CD14-positive monocyte (primary cell): ENCODE results near the gene ZFP62. TPM values are rescaled to one million over a fixed set of nuclear protein-coding genes. Genes with fewer than 3 reads are reported as not detected.

Experiments
- DNase-seq, 3 donors: peaks; one replicate each; pipeline ENCODE4 v3.0.0-alpha.2; 2011 to 2022
- H2AFZ ChIP-seq: 2 replicates; pipeline ENCODE4 v1.6.0; 2012; ENCODE audit warnings: mild to moderate bottlenecking, low read depth, low read length, inconsistent platforms; ENCODE audit not compliant: insufficient read depth, poor library complexity, severe bottlenecking
- H3K27ac ChIP-seq, 2 donors: 1 replicate in 1 of 2; 2 replicates in 1 of 2; pipeline ENCODE4 v1.5.1; 2012 to 2013; ENCODE audit warnings: low read length in 2 of 2, control low read depth in 1 of 2, inconsistent platforms in 1 of 2, low read depth in 1 of 2, mild to moderate bottlenecking in 1 of 2
- H3K27me3 ChIP-seq, 2 donors: one replicate each; pipeline versions ENCODE4 v1.6.0 to v1.6.1; 2011 to 2013; ENCODE audit warnings: low read length in 2 of 2; ENCODE audit not compliant: control insufficient read depth in 2 of 2, insufficient read depth in 2 of 2
- H3K36me3 ChIP-seq, 2 donors: replicated peaks in 1 of 2; 1 replicate in 1 of 2; 2 replicates in 1 of 2; pipeline versions ENCODE4 v1.5.1 to v1.6.1; 2012 to 2013; ENCODE audit warnings: low read length in 2 of 2, control low read depth in 1 of 2, inconsistent platforms in 1 of 2, mild to moderate bottlenecking in 1 of 2; ENCODE audit not compliant: insufficient read depth in 2 of 2, control insufficient read depth in 1 of 2
- H3K4me1 ChIP-seq, 2 donors: 1 replicate in 1 of 2; 2 replicates in 1 of 2; pipeline versions ENCODE4 v1.5.1 to v1.6.1; 2012 to 2013; ENCODE audit warnings: low read length in 2 of 2, control low read depth in 1 of 2, inconsistent platforms in 1 of 2, mild to moderate bottlenecking in 1 of 2, moderate library complexity in 1 of 2; ENCODE audit not compliant: insufficient read depth in 2 of 2, control insufficient read depth in 1 of 2
- H3K4me2 ChIP-seq: replicated peaks from 2 replicates; pipeline ENCODE3; 2012; ENCODE audit warnings: low read length, moderate library complexity, mild to moderate bottlenecking; ENCODE audit not compliant: poor library complexity, severe bottlenecking; ENCODE audit errors: extremely low read depth
- H3K4me3 ChIP-seq, 3 experiments: fragments of 200-600 bp in 1 of 3; sonication (generic) in 1 of 3; replicated peaks in 1 of 3; 1 replicate in 2 of 3; 2 replicates in 1 of 3; pipeline ENCODE4 v1.5.1; 2011 to 2013; ENCODE audit warnings: low read length in 3 of 3, mild to moderate bottlenecking in 3 of 3, control low read depth in 2 of 3, low read depth in 2 of 3, inconsistent platforms in 1 of 3, moderate library complexity in 1 of 3
- H3K79me2 ChIP-seq: 2 replicates; pipeline ENCODE4 v1.6.0; 2012; ENCODE audit warnings: mild to moderate bottlenecking, control low read depth, inconsistent platforms, low read length, moderate library complexity; ENCODE audit not compliant: insufficient read depth
- H3K9ac ChIP-seq: 2 replicates; pipeline ENCODE4 v1.6.0; 2017; ENCODE audit warnings: low read length, mild to moderate bottlenecking; ENCODE audit not compliant: insufficient read depth, poor library complexity, severe bottlenecking
- H3K9me3 ChIP-seq, 2 donors: replicated peaks in 1 of 2; 1 replicate in 1 of 2; 2 replicates in 1 of 2; pipeline versions ENCODE4 v1.5.1 to v1.6.1; 2012 to 2013; ENCODE audit warnings: low read length in 2 of 2, control low read depth in 1 of 2; ENCODE audit not compliant: control insufficient read depth in 1 of 2, insufficient read depth in 1 of 2
- H4K20me1 ChIP-seq: 2 replicates; pipeline ENCODE4 v1.6.0; 2012; ENCODE audit warnings: mild to moderate bottlenecking, low read length, control low read depth, moderate library complexity; ENCODE audit not compliant: insufficient read depth
- H3K27ac Mint-ChIP-seq, 7 donors: one replicate each; pipeline ENCODE4 v1.8.0; 2020; ENCODE audit warnings: mild to moderate bottlenecking in 7 of 7, mixed read lengths in 7 of 7, moderate library complexity in 6 of 7, inconsistent platforms in 2 of 7
- H3K27me3 Mint-ChIP-seq, 3 donors: one replicate each; pipeline ENCODE4 v1.8.0; 2021 to 2022; ENCODE audit warnings: low read depth in 3 of 3, mild to moderate bottlenecking in 3 of 3, mixed read lengths in 3 of 3, moderate library complexity in 3 of 3, inconsistent platforms in 1 of 3
- H3K36me3 Mint-ChIP-seq, 2 donors: one replicate each; pipeline ENCODE4 v1.8.0; 2020; ENCODE audit warnings: mixed read lengths in 2 of 2, inconsistent platforms in 1 of 2, mild to moderate bottlenecking in 1 of 2
- H3K4me1 Mint-ChIP-seq: one replicate; pipeline ENCODE4 v1.8.0; 2020; ENCODE audit warnings: mild to moderate bottlenecking, mixed read lengths
- H3K4me3 Mint-ChIP-seq, 2 donors: one replicate each; pipeline ENCODE4 v1.8.0; 2020; ENCODE audit warnings: mild to moderate bottlenecking in 2 of 2, mixed read lengths in 2 of 2, moderate library complexity in 1 of 2
- H3K9me3 Mint-ChIP-seq, 7 donors: one replicate each; pipeline ENCODE4 v1.8.0; 2020 to 2022; ENCODE audit warnings: mixed read lengths in 7 of 7, mild to moderate bottlenecking in 6 of 7, moderate library complexity in 6 of 7, inconsistent platforms in 2 of 7
- WGBS: methylation state at CpG from one replicate; pipeline ENCODE4 v1.1.5; 2013; ENCODE audit warnings: missing lambda C conversion rate; ENCODE audit not compliant: insufficient coverage; 5-methylcytosine and 5-hydroxymethylcytosine counted together
- intact Hi-C, 2 donors: fragments of 100-400 bp; cut with micrococcal nuclease; formaldehyde crosslinking; loops; one replicate each; pipeline versions ENCODE4 v1.15.0 to v1.15.1; 2023
- polyA plus RNA-seq, 3 donors: library from polyadenylated mRNA; depleted of rRNA in 1 of 3; unstranded in 2 of 3; stranded (reverse) in 1 of 3; fragments of 300-500 nt in 2 of 3; fragments of >200 nt in 1 of 3; fragmentation: Illumina TruSeq in 2 of 3; gene quantifications; 1 replicate in 2 of 3; 2 replicates in 1 of 3; pipeline ENCODE4 v1.2.3, GENCODE V29; 2012 to 2021
- TF ChIP-seq, protein P1 (sequence below): fragments of 200-600 bp; IDR thresholded peaks from one replicate; pipeline ENCODE4 v1.8.0; 2022; ENCODE audit warnings: antibody characterized with exemption, mild to moderate bottlenecking

The ZFP62 gene
- polyA plus RNA-seq, 3 donors, result 4.1 to 7.1 (median 6.5) TPM

- peaks cover 29 to 45% of the 10 kb centered on the region in 2 donors for H3K36me3 ChIP-seq
- intact Hi-C loops, result loop anchor here in 1 of 2 donors (5.0 kb wide), 1 partner anchor 35 kb away; the partner anchor contains the start of gene MGAT1
- H2AFZ ChIP-seq, result no peak overlapping the region
- H3K27me3 ChIP-seq, result no peaks in the 10 kb centered on the region
- no peak overlapping the region for H3K4me3 ChIP-seq
- peaks cover 12% of the 10 kb centered on the region for H4K20me1 ChIP-seq
- no peak overlapping the region for H3K4me3 Mint-ChIP-seq
- no peak for DNase-seq
- no peak overlapping the region for H3K27ac ChIP-seq
- peaks cover 0 to 1% (median 0%) of the 10 kb centered on the region in 3 donors for H3K27me3 Mint-ChIP-seq
- no peak overlapping the region for H3K9ac ChIP-seq
- H3K9me3 ChIP-seq, result no peaks in the 10 kb centered on the region
- WGBS, result no CpG with 5 or more reads among the region's 4 CpGs
- H3K4me1 ChIP-seq, result peaks cover 6 to 7% of the 10 kb centered on the region in 2 donors
- no peak overlapping the region for H3K4me2 ChIP-seq
- peaks cover 34 to 38% of the 10 kb centered on the region in 2 donors for H3K36me3 Mint-ChIP-seq
- H3K79me2 ChIP-seq, result peaks cover 18% of the 10 kb centered on the region
- peaks cover 0 to 4% (median 0%) of the 10 kb centered on the region in 7 donors for H3K9me3 Mint-ChIP-seq
- H3K27ac Mint-ChIP-seq, result no peak overlapping the region
- TF ChIP-seq, protein P1, sequence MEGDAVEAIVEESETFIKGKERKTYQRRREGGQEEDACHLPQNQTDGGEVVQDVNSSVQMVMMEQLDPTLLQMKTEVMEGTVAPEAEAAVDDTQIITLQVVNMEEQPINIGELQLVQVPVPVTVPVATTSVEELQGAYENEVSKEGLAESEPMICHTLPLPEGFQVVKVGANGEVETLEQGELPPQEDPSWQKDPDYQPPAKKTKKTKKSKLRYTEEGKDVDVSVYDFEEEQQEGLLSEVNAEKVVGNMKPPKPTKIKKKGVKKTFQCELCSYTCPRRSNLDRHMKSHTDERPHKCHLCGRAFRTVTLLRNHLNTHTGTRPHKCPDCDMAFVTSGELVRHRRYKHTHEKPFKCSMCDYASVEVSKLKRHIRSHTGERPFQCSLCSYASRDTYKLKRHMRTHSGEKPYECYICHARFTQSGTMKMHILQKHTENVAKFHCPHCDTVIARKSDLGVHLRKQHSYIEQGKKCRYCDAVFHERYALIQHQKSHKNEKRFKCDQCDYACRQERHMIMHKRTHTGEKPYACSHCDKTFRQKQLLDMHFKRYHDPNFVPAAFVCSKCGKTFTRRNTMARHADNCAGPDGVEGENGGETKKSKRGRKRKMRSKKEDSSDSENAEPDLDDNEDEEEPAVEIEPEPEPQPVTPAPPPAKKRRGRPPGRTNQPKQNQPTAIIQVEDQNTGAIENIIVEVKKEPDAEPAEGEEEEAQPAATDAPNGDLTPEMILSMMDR, result no peak
- peaks cover 15% of the 10 kb centered on the region for H3K4me1 Mint-ChIP-seq
Measured at GRCh38 chr5:180837478-180837877, 23.6 kb downstream of the ZFP62 start.

- Mint-ChIP-seq H3K36me3 (peaks cover 42 to 50% of the 10 kb centered on the region in 2 donors), H3K4me1 (peaks cover 45% of the 10 kb centered on the region), H3K4me3 (peak overlapping the region; percentile 26 to 93), H3K27me3 (peaks cover 0 to 2% (median 0%) of the 10 kb centered on the region in 3 donors), H3K27ac (peak overlapping the region in 6 of 7 donors; percentile 25 to 99 (median 60)), H3K9me3 (peaks cover 0 to 6% (median 2%) of the 10 kb centered on the region in 7 donors)
- no peak for DNase-seq
- WGBS, result 86% methylated on average over 1 of the region's 2 CpGs
- H3K4me2 ChIP-seq, result peak overlapping the region; percentile 91
- peak overlapping the region in 1 of 2 donors; percentile 96 for H3K27ac ChIP-seq
- H3K27me3 ChIP-seq, result no peaks in the 10 kb centered on the region
- peaks cover 40 to 43% of the 10 kb centered on the region in 2 donors for H3K4me1 ChIP-seq
- peaks cover 50% of the 10 kb centered on the region for H3K79me2 ChIP-seq
- TF ChIP-seq, protein P1, result no peak
- peaks cover 0 to 3% of the 10 kb centered on the region in 2 donors for H3K9me3 ChIP-seq
- H3K36me3 ChIP-seq, result peaks cover 29 to 37% of the 10 kb centered on the region in 2 donors
- H4K20me1 ChIP-seq, result peaks cover 18% of the 10 kb centered on the region
- no peak overlapping the region for H3K9ac ChIP-seq
- H2AFZ ChIP-seq, result no peak overlapping the region
- H3K4me3 ChIP-seq, result peak overlapping the region in 1 of 3 experiments; percentile 91
- intact Hi-C loops, result no loop called here
Measured at GRCh38 chr5:180832638-180833068, 28.4 kb downstream of the ZFP62 start.
